Peyer's patch (tissue), 4 donors: ENCODE data around the gene CCDC120.

Experiments used
- CTCF ChIP-seq, 6 experiments: fragments of 450-650 bp in 4 of 6; fragments of 200-600 bp in 2 of 6; sonication (generic) in 1 of 6; IDR thresholded peaks; one replicate each; pipeline ENCODE4 v1.5.1; 2017 to 2019; ENCODE audit warnings: antibody characterized with exemption in 6 of 6, mild to moderate bottlenecking in 3 of 6, moderate library complexity in 1 of 6
- POLR2A ChIP-seq, 2 donors: fragments of 450-650 bp; IDR thresholded peaks; one replicate each; pipeline ENCODE4 v1.5.1; 2017; ENCODE audit warnings: antibody characterized with exemption in 2 of 2, mild to moderate bottlenecking in 2 of 2, moderate library complexity in 2 of 2

GRCh38 chrX:49096419-49096818, 37.6 kb downstream of the CCDC120 start:
- no peak for TF ChIP-seq CTCF (IDR thresholded peaks at IDR 0.05)
- TF ChIP-seq POLR2A (IDR thresholded peaks at IDR 0.05): no peak
